ENCODE results near the gene VIPR2.

Gene VIPR2

DNA sequence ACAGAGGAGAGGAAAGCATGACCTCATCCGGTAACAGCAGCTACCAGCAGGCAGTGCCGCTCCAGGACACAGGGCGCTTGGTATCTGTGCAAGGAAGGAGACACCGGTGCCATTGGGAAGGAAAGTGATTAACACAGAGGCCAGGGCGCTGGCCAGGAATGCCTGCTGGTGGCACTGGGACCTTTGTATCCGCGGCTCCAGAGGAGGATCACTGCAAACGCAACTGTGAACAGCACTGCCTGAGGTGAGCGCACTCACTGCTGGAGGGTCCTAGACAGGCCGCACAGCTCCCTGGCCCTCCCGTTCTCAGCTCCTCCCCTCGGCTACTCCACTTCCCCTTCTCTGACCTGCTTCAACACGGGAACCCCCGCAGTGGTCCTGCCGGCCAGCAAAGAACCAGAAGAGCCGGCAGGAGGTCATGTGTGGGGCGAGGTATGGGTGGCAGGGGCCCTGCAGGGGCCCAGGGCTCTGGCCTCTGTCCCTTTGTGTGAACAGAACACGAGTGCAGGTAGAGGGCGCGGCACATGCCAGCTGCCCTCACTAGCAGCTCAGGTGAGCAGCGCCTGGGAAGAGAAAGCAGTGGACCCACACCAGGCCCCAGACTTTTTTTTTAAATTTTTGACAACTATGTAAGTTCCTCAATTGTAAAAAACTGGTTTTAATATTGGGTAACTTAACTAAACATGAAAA lies 107.6 kb downstream of the VIPR2 start:
- DNase-seq: no peak

DNA sequence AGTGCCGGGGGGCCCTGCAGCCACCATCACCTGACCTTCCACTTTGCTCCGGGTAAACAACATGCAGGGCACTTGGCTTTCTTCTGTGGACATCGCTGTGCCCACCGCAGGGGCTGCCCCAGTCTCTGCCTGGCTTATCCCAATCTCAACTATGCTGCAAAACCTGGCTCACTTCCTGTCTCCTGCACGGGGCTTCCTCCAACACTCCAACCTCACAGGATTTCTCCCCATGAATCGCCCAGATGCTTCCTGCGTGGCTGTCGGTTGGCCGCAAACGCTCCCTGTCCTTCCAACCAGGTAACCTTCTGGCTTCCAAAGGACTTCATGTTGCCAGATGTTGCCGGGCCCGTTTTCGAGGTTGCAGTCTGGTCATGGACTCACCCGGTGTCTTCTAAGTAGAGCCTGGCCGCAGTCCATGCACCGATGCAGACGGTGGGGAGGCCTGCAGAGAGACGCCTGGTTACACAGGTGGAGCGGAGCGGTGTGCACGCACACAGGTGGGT lies 109.0 kb downstream of the VIPR2 start:
- DNase-seq: no peak

DNA sequence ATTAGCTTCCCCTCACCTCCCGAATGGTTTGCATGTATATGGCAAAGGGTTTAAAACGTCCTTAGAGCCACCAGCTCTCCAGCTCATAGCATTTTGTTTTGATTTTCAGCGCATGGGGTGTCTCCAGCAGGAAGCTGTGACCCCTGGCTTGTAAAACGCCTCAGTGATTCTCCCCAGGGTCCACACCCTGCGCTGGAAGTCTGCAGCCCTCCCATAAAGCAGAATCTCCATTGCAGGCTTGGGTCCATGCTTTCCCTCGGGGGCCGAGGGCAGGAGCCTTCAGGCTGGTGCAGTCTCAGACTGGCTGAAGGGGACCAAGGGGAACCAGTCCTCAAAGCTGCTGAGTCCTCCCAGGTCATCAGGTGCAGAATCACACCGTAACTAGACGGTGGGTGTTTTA lies 109.7 kb downstream of the VIPR2 start:
- no peak for DNase-seq

DNA sequence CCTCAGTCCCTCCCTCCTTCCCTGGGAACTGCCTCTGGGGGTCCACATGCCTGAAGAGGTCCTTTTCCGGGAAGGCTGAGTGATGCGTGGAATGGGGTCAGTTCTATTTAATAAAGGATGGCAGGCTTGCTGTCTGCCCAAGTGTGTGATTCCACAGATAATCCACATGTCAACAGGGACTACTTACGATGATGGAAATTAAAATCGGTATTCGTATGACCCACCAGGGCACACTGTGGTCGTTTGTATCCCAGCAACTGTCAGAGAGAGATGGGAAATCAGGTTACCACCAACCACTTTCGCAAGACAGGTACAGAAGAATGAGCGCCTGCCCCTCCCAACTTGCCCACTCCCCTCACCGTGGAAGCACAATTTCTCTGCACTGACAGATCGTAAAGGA lies 110.3 kb downstream of the VIPR2 start:
- DNase-seq: no peak

DNA sequence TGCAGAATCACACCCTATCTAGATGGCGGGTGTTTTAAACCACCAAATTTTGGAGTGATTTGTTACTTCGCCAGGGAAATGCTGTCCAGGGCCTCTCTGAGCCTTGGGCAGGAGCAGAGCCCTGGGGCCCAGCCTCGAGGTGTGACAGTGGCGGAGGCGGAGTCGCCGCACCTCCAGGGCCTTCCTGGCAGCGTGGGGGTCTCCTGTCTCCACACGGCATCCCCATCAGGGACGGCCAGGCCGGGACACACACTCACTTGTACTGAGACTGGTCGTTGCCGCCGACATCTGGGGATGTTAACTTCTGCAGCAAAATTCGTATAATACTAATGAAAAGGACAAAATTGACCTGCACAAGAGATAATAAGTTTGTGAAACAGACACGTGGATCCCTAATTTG lies 110.7 kb downstream of the VIPR2 start:
- no peak for DNase-seq

DNA sequence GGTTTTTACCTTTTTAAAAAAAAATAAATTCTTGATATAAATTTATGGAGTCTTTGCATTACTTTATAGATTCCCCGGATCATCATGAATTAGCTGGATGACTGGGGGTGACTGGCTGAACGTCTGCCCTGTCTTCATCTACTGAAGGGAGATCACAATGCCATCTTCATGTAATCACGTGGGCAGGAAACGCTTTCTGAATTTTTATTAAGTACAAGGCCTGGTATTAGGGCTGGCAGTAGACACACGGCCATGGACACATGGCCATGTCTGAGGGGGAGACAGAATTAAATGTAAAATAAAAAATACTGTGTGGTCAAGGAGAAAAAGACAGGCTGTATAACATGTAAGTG lies 111.2 kb downstream of the VIPR2 start:
- DNase-seq: no peak

DNA sequence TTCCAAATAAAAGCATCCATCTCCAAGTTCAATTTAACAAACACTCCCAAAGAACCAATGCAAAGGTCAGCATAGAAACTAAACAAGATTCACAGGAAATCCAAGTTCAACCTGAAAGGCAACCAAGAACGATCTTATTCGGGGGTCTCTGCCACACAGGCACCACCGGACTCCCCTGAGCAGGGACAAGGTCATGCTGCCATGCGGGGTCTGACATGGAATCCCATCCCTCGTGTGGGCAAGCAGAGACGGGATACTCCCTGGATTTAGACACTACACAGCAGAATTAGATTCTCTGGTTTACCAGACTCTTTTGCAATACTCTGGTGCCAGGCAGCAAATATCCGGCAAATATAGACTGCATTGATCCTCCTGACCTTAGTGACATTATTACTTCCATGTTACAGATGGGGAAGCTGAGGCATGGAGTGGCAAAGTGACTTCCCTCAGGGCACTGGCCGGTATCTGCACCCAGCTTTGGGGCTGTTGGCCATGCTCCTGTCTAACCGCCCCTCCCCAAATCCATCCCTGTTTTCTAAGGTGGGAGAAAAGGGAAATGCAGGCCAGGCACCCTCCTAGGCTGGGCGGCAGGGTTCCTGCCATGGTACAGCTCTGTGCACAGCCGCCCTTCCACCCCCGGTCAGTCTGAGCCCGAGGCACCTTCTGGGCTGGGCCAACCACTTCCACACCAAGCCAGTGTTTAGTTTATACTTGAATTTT lies 111.8 kb downstream of the VIPR2 start:
- no peak for DNase-seq

DNA sequence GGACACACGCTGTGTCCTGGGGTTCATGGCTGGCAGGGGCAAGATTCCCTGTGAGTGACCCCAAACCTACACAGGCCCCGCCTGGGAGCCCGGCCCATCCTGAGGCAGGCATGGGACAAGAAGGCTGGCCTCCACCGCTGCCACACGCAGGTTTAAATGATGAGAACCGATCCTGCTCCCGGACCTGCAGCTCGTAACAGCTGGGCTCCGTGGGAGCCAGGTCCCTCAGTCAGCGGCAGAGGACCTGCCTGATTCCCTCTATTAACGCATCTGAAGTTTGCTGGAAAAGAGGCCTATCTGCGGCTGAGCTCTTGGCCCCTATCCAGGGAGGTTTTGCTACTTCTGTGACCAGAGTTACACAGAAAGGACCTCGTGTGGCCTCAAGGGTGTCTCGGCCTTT lies 112.3 kb downstream of the VIPR2 start:
- peak; percentile 30 for DNase-seq

DNA sequence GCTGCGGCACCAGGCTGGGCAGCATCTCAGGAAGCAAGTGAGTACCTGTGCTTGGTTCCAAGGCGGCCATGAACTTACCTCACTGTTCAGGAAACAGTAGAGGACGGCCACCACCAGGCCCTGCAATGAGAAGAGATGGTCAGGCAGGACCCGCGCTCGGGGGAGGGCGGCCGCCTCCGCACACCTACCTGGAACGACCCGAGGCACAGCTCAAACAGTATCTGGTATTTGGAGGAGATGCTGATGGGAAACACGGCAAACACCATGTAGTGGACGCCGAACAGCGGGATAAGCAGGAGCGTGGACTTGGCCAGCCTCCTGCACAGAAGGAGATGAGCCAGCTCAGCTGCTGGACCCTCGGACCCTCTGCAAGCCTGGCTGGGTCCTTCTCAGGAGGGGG lies 112.9 kb downstream of the VIPR2 start:
- peak; percentile 27 for DNase-seq

DNA sequence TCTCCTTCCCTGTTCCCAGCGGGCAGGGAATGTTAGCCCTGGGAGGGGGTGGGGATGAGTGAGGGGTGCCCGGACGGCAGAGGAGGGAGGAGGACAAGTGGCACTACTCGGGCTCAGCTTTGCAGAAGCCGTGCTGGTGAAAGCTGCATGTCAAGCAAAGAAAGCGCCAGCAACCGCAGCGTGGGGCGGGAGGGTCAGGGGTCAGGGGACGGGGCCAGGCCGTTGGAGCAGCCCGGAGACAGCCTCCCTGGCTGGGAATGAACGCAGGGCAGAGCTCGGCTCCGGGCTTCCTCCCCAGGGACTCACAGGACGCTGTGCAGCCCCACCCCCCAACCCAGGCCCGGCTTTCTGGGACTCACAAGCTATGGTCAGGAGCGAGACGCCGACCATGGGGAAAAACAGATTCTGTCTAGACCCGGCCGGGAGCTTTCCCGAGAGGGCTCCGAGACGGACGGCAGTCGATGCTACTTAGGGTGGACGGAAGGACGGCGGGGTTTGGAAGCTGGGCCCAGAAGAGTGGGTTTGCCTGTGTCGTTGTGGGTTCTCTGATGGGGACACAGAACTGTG lies 113.4 kb downstream of the VIPR2 start:
- DNase-seq: no peak

DNA sequence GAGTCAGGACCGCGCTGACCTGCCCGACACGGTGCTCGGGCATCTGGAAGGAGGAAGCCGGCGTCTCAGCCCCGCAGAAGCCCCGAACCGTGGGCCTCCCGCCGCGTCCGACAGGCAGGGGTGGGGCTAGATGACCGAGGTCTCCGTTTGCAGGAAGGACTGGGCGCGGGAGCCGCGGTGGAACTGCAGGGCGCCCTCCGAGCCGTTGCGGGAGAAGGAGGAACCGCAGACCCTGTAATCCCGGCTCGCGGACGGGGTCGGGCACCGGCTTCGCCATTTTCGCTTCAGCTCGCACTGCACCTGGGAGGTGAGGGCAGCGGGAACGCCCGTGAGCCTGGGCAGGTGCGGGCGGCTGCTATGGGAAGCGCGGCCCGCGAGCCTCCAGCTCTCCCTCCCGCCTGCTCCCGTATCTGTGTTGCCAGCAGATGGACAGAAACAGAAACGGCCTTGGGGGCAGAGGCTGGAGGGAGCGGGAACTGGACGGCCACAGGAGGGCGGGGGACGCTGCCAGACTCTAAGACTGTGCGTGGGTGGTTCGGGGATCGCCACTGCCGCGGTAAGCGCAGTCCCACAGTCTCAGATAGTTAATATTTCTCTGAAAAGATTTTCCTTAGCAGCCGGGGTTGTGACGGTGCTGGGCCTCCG lies 114.1 kb downstream of the VIPR2 start:
- DNase-seq: peak; percentile 68

DNA sequence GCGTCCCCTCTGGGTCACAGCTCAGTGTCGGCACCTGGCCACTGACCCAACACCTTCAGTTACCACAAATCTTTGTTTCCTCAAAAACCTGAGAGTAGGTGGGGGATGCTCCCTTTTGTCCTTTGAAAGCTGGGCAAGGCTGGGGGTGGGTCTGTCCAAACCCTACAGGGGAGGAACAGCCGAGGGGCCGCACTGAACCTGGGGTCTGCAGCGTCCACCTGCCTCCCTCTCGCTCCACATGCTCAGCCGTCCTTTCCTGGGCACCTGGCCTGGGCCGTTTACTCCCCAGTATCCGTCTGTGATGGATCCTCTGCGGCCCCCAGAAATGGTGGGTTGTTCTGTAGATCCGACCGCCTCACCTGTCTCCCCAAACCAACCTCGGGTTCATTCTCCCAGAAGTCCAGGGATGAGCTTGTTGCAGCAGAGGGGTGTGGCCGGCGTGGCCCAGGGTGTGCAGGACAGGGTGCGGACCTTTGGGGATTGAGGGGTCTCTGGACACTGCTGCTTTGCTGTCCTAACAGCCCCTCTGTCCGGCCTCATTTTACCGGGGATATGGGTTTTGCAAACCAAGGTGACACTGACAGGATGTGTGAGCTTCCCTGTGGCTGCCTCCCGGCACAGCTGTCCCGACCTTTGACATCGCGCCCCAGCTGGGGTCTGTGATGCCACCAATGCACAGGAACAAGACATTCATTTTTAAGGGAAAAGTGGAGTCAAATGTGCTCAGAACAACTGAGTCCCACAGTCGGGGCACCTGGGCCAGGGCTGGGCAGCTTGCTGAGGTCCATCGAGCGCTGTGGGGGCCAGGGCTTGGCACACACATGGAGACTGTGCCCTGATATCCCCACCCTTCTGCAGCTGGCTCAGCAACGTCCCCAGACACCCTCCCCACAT lies 115.9 kb downstream of the VIPR2 start:
- DNase-seq: no peak

DNA sequence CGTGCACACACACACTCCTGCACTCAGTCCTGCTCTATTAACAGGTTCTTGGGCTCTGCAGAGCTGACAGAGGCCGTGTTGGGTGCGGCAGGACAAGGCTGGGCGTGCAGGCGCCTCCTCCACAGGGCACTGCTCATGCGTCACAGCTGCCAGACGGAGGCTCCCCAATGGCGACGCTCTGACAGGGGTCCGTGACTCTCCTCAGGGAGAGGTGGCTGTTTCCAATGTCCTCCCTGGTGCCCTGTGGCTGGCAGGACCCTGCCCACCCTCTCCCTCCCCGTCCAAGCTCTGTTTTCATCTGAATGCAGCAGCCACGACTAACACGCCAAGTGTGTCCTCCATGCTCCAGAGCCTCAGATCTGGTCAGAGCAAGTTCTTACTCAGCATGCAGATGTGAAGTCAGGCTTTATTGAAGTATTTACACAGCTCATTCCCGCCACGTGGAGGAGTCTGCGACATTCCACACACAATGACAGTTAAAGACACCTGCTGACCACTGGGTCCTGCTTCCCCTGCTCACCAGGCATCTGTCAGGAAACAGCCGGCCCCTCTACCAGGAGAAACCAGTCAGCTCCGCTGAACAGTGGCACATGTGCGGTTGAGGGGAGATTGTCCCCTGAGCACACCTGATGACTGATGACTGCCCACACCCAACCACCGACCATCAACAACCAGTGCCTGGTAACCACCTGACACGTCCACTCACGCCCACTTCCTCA lies 116.7 kb downstream of the VIPR2 start:
- DNase-seq: no peak

DNA sequence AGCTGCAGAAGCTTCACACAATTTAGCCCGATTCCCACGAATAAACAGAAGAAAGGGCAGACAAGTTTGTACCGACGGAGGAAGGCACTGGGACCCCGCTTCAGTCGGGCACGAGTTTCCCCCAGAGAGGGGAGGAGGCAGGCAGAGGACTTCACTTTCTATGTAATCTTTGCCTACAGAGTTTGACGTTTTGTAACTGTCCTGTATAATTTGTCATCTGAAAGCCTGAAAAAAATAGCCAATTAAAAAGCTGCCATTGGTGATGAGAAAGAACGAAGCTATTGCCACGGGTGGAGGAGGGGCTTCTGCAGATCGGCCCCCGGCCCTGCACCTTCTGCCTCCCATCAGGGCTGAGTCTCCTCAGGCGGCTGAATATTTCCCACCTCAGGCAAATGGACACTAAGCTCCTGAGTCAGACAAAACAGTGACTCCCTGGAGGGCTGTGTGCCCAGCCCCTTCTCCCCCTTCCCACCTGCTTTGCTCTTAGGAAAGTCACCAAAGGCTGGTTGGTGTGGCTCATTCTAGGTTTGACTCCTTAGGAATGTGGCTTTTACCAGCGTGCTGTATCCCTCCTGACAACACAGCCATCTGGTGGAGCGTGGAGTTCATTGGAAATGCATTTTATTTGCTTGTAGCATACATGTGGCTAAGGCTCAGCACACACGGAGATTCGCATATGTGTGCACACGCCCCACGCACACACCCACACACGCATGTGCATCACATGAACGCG lies 117.4 kb downstream of the VIPR2 start:
- no peak for DNase-seq

DNA sequence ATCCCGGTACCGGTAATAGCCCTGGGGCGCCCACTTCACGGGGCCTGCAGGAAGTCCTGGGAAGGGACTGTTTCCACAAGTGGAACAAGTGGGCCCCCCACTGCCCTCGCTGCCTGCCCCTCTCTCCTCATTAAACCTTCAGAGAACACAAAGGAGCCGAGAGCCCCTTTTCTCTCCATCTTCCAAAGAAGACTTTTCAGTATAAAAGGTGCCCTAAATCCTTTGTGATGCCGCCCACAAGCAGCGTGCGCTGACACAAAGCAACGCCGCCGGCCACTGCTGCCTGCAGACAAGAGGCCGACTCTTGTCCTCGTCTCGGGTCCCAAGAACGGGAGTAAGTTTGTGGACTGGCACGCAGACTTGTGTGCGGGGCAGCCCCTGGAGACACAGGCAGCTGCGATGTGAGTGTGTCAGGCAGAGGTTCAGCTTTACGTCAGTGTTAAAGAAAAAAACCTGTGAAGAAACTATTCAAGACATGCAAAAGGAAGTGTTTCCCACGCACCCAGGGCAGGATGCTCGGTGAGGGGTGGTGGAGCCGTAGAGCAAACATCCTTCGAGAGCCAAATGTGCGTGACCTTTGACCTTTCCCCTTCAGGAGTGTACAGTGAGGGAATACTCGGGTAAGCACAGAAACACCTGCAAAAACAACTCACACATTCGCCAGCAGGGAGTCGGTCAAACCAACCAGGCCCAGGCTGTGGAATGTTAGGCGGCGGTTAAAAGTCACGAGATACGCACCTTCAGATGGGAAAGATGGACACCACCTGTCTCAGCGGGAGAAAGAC lies 118.2 kb downstream of the VIPR2 start:
- no peak for DNase-seq

DNA sequence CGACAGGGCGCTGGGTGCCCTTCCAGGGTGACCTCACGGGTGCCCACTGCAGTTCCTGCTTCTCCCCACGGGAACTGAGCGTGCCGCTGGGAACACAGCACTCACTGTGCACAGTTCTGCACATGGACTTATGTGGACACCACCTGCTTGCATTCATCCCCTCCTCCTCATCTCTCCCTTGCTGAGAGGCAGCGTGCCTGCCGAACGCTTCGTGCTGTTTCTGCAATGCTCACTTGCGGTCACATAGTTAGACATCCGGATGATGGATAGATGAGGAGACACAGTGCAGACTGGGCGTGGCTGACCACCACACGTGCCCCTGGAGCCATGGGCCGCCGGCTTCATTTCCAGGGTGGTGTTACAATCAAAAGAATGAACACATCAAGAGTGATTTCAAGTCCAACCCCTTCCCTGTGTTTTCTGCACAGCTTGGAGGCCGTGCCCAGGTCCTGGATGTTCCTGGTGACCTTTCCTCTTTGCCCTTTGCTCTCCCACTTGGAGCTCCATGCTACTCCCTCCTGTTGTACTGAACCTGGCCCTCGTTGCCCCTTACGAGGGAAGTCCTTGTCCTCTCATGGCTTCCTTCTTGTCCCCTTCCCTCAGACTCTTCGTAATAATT lies 119.4 kb downstream of the VIPR2 start:
- no peak for DNase-seq

DNA sequence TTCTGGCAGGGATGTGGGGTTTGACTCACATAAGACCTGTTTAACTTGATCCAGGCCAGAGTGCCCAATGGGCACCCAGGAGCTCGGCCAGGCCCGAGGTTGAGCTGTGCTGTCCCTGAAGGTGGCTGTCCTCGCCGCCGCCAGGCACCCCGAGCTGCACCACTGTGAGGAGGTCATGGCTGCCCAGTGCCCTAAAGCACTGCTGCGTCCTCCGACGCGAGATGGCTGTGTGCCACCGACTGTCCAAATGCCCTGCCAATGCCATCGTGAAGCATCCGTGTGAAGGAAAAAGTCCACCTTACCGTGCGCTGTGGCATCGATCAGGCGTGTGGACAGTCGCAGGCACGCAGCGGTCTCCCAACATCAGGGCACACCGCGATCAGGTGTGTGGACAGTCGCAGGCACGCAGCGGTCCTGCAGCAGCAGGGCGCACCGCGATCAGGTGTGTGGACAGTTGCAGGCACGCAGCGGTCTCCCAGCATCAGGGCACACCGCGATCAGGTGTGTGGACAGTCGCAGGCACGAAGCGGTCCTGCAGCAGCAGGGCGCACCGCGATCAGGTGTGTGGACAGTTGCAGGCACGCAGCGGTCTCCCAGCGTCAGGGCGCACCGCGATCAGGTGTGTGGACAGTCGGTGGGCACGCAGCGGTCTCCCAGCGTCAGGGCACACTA lies 120.3 kb downstream of the VIPR2 start:
- DNase-seq: no peak

DNA sequence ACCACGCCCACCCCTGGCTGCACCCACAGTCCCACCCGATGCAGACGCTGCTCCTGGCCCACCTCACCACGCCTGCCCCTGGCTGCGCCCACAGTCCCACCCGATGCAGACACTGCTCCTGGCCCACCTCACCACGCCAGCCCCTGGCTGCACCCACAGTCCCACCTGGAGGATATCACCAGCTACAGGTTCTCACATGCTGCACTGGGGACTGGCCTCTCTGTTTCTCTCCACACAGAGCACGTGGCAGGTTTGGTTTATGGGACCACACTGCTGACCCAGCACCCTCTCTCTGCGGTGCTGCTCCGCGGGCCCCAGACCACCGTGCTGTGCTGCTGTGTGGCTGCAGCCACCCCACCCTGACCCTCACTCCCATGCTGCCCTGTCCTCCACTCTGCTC lies 120.9 kb downstream of the VIPR2 start:
- no peak for DNase-seq

DNA sequence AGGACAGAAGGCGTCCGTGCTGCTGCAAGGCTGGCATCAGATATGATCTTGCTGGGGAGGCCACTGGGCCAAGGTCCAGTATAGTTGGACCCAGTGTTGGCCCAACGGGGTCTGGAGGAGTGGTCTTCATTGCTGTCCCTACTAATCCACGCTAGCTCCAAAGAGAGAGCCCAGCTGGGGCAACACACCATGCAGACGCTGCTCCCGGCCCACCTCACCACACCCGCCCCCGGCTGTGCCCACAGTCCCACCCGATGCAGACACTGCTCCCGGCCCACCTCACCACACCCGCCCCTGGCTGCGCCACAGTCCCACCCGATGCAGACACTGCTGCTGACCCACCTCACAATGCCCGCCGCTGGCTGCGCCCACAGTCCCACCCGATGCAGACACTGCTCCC lies 121.5 kb downstream of the VIPR2 start:
- no peak for DNase-seq

Data from right forelimb (tissue), 1 donor.